A549 (cell line): ENCODE results near the gene MPHOSPH9. TPM values are rescaled to one million over a fixed set of nuclear protein-coding genes. Genes with fewer than 3 reads are reported as not detected.

Experiments used
- ATAC-seq, 2 experiments: fragments of 200-7000 bp in 1 of 2; fragments of >200 bp in 1 of 2; cut with Nextera tagmentation in 1 of 2; cut with Tn5 transposase in 1 of 2; 3 replicates each; pipeline versions ENCODE4 v1.8.0 to v1.9.1; 2018 to 2020; ENCODE audit warnings: mild to moderate bottlenecking in 1 of 2, moderate library complexity in 1 of 2
- CTCF ChIA-PET: fragments of 300-600 bp; sonication (Branson Sonifier 250); formaldehyde crosslinking; extraction: SDS; loops from one replicate; lab custom pipeline; 2021; ENCODE audit warnings: antibody characterized with exemption, inconsistent platforms; lab: Yijun Ruan, JAX
- POLR2A ChIA-PET: fragments of 350-600 bp; formaldehyde crosslinking; extraction: SDS; loops from one replicate; lab custom pipeline; 2021; ENCODE audit warnings: antibody characterized with exemption, inconsistent platforms; lab: Yijun Ruan, JAX
- DNase-seq, 2 experiments: peaks; one replicate each; pipeline versions ENCODE4 v3.0.0 to v3.0.0-alpha.2; 2011 to 2016; ENCODE audit warnings: low read depth in 1 of 2, low spot score in 1 of 2
- FAIRE-seq: peaks from 2 replicates; lab custom pipeline; 2011; peaks lifted over from hg19 to GRCh38; lab: Jason Lieb, UNC
- H3K27ac ChIP-seq, 2 experiments: fragments of >200 bp; sonication (Bioruptor Twin); formaldehyde crosslinking; 3 replicates each; pipeline ENCODE4 v1.5.1; 2016 to 2017
- H3K4me1 ChIP-seq: fragments of >200 bp; sonication (Bioruptor Twin); formaldehyde crosslinking; 3 replicates; pipeline ENCODE4 v1.6.1; 2016
- H3K4me2 ChIP-seq: fragments of >200 bp; sonication (Bioruptor Twin); formaldehyde crosslinking; 3 replicates; pipeline ENCODE4 v1.6.1; 2016
- H3K4me3 ChIP-seq: fragments of >200 bp; sonication (Bioruptor Twin); formaldehyde crosslinking; 3 replicates; pipeline ENCODE4 v1.5.1; 2016
- H3K9me3 ChIP-seq: fragments of >200 bp; sonication (Bioruptor Twin); formaldehyde crosslinking; 3 replicates; pipeline ENCODE4 v1.6.1; 2016
- BHLHE40 ChIP-seq: IDR thresholded peaks from 2 replicates; pipeline ENCODE4 v1.6.1; 2012; ENCODE audit warnings: low read depth, low read length, inconsistent platforms
- CBX2 ChIP-seq: fragments of 200-600 bp; sonication (generic); IDR thresholded peaks from 2 replicates; pipeline ENCODE4 v1.6.1; 2016; ENCODE audit warnings: low read depth, mild to moderate bottlenecking, borderline replicate concordance
- GATA3 ChIP-seq: IDR thresholded peaks from 2 replicates; pipeline ENCODE4 v1.6.1; 2012; ENCODE audit warnings: borderline replicate concordance
- HDAC2 ChIP-seq: fragments of 200-600 bp; sonication (generic); IDR thresholded peaks from 2 replicates; pipeline ENCODE4 v1.6.1; 2016
- HEYL ChIP-seq: fragments of 250-450 bp; sonication (Bioruptor Pico); IDR thresholded peaks from 2 replicates; pipeline ENCODE4 v1.8.0; 2021; ENCODE audit warnings: mild to moderate bottlenecking, moderate library complexity
- HMGXB4 ChIP-seq: fragments of 250-450 bp; sonication (Bioruptor Pico); IDR thresholded peaks from 2 replicates; pipeline ENCODE4 v1.5.0; 2021; ENCODE audit warnings: mild to moderate bottlenecking, moderate library complexity, borderline replicate concordance
- HOXB13 ChIP-seq: fragments of 250-450 bp; sonication (Bioruptor Pico); IDR thresholded peaks from 2 replicates; pipeline ENCODE4 v1.5.0; 2020; ENCODE audit warnings: low read depth, mild to moderate bottlenecking, moderate library complexity
- JUN ChIP-seq, 2 experiments: fragments of >200 bp; sonication (Bioruptor Twin); formaldehyde crosslinking; IDR thresholded peaks; 2 replicates in 1 of 2; 3 replicates in 1 of 2; pipeline ENCODE4 v1.6.1; 2016 to 2017
- KDM5A ChIP-seq: fragments of 200-600 bp; sonication (generic); IDR thresholded peaks from 2 replicates; pipeline ENCODE4 v1.6.1; 2016; ENCODE audit warnings: antibody characterized with exemption, mild to moderate bottlenecking
- MAFK ChIP-seq: fragments of 450-650 bp; IDR thresholded peaks from 2 replicates; pipeline ENCODE4 v1.6.1; 2014; ENCODE audit not compliant: partially characterized antibody
- MAZ ChIP-seq: fragments of 150-350 bp; IDR thresholded peaks from 2 replicates; pipeline ENCODE4 v1.6.1; 2014; ENCODE audit warnings: antibody characterized with exemption, low read depth, low read length, borderline replicate concordance
- RAD21 ChIP-seq, 2 experiments: fragments of >200 bp in 1 of 2; sonication (Bioruptor Twin) in 1 of 2; formaldehyde crosslinking in 1 of 2; IDR thresholded peaks in 1 of 2; conservative IDR thresholded peaks in 1 of 2; 2 replicates in 1 of 2; 3 replicates in 1 of 2; pipeline ENCODE4 v1.6.1; 2012 to 2018; ENCODE audit warnings: inconsistent platforms in 1 of 2
- RARB ChIP-seq: fragments of 250-450 bp; sonication (Bioruptor Pico); IDR thresholded peaks from 2 replicates; pipeline ENCODE4 v1.8.0; 2021; ENCODE audit warnings: mild to moderate bottlenecking, moderate library complexity
- RCOR1 ChIP-seq: fragments of 150-350 bp; IDR thresholded peaks from 2 replicates; pipeline ENCODE4 v1.6.1; 2014; ENCODE audit warnings: antibody characterized with exemption, low read length, low read depth
- TP53 ChIP-seq: fragments of 250-450 bp; sonication (Bioruptor Pico); IDR thresholded peaks from 2 replicates; pipeline ENCODE4 v1.5.0; 2021; ENCODE audit warnings: mild to moderate bottlenecking, moderate library complexity
- USF2 ChIP-seq: fragments of 450-650 bp; IDR thresholded peaks from 2 replicates; pipeline ENCODE4 v1.6.1; 2014; ENCODE audit warnings: antibody characterized with exemption
- WGBS: methylation state at CpG from one replicate; pipeline ENCODE4 v1.1.6; 2017; ENCODE audit errors: missing lambda C conversion rate; 5-methylcytosine and 5-hydroxymethylcytosine counted together
- polyA plus RNA-seq, 4 experiments: library from polyadenylated mRNA; depleted of rRNA in 3 of 4; stranded (reverse); fragments of >200 nt; fragmentation: RNase III in 1 of 4; extraction: RNeasy Plus Mini Kit Qiagen cat#74134 plus additional on column Dnase treatment in 1 of 4; gene quantifications; 2 replicates in 3 of 4; 3 replicates in 1 of 4; pipeline ENCODE4 v1.2.3, GENCODE V29; 2011 to 2017
- TF ChIP-seq, protein P1 (sequence below): fragments of 200-600 bp; sonication (generic); IDR thresholded peaks from 2 replicates; pipeline ENCODE4 v1.6.1; 2016; ENCODE audit warnings: antibody characterized with exemption, mild to moderate bottlenecking, moderate library complexity
- TF ChIP-seq, protein P2 (sequence below): fragments of >200 bp; sonication (Bioruptor Twin); formaldehyde crosslinking; IDR thresholded peaks from 2 replicates; pipeline ENCODE4 v1.6.1; 2016

Gene MPHOSPH9
- polyA plus RNA-seq, 2 of the 4 experiments (the other 2 are of a cell fraction), result 31.0 to 74.9 TPM

DNA sequence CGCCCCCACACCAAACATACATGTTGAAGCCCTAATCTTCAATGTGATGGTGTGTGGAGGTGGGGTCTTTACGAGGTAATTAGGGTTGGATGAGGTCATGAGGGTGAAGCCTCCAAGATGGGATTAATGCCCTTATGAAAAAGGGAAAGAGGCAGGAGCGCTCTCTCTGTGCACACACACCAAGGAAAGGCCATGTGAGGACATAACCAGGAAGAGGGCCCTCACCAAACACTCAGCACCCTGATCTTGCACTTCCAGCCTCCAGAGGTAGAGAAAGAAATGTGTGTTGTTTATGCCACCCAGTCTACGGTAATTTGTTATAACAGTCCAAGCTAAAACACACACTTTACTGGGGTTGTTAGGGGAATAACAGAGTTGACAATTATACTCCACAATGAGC, 67.4 kb downstream of the MPHOSPH9 start:
- peaks cover 31% of the 10 kb centered on the region for H3K4me1 ChIP-seq
- H3K4me3 ChIP-seq, result no peak overlapping the region
- ATAC-seq, result peak in 1 of 2 experiments; percentile 22; a peak in 1 of 6 replicates
- no peaks in the 10 kb centered on the region for H3K9me3 ChIP-seq
- FAIRE-seq, result no peak
- H3K27ac ChIP-seq, result peak overlapping the region; percentile 4 to 42; a peak in 2 of 6 replicates
- no peak for TF ChIP-seq CBX2
- no peak for TF ChIP-seq RARB
- no peak for TF ChIP-seq HMGXB4 (CRISPR knock-in tag)
- TF ChIP-seq, protein P1, sequence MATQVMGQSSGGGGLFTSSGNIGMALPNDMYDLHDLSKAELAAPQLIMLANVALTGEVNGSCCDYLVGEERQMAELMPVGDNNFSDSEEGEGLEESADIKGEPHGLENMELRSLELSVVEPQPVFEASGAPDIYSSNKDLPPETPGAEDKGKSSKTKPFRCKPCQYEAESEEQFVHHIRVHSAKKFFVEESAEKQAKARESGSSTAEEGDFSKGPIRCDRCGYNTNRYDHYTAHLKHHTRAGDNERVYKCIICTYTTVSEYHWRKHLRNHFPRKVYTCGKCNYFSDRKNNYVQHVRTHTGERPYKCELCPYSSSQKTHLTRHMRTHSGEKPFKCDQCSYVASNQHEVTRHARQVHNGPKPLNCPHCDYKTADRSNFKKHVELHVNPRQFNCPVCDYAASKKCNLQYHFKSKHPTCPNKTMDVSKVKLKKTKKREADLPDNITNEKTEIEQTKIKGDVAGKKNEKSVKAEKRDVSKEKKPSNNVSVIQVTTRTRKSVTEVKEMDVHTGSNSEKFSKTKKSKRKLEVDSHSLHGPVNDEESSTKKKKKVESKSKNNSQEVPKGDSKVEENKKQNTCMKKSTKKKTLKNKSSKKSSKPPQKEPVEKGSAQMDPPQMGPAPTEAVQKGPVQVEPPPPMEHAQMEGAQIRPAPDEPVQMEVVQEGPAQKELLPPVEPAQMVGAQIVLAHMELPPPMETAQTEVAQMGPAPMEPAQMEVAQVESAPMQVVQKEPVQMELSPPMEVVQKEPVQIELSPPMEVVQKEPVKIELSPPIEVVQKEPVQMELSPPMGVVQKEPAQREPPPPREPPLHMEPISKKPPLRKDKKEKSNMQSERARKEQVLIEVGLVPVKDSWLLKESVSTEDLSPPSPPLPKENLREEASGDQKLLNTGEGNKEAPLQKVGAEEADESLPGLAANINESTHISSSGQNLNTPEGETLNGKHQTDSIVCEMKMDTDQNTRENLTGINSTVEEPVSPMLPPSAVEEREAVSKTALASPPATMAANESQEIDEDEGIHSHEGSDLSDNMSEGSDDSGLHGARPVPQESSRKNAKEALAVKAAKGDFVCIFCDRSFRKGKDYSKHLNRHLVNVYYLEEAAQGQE, result no peak
- TF ChIP-seq RCOR1, result no peak
- no peak for TF ChIP-seq USF2
- TF ChIP-seq MAFK, result no peak
- TF ChIP-seq HOXB13 (CRISPR knock-in tag), result no peak
- TF ChIP-seq HEYL (CRISPR knock-in tag), result no peak
- TF ChIP-seq GATA3, result no peak
- no peak for TF ChIP-seq RAD21 (conservative IDR thresholded peaks at IDR 0.05 in 1 of 2, IDR thresholded peaks at IDR 0.05 in 1 of 2)
- TF ChIP-seq JUN (IDR thresholded peaks at IDR 0.05), result no peak
- no peak for TF ChIP-seq TP53 (CRISPR knock-in tag)
- TF ChIP-seq BHLHE40, result no peak
- TF ChIP-seq HDAC2, result no peak
- TF ChIP-seq MAZ, result no peak
- no peak for TF ChIP-seq KDM5A
- ChIA-PET POLR2A (no interaction called here), CTCF (interaction anchor here (0.6 to 5.6 kb wide), 4 partner anchors 10 to 590 kb away, joined by 4 to 20 read pairs (median 5); no protein-coding TSS in a partner anchor)
- 87% methylated on average over 4 of the region's 4 CpGs for WGBS
- DNase-seq, result no peak
- peak overlapping the region; percentile 40; the same call in 2 of the 3 replicates for H3K4me2 ChIP-seq

- TF ChIP-seq, protein P2, sequence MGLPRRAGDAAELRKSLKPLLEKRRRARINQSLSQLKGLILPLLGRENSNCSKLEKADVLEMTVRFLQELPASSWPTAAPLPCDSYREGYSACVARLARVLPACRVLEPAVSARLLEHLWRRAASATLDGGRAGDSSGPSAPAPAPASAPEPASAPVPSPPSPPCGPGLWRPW, result no peak
- peak; percentile 38 for TF ChIP-seq MAFK
- 70% methylated on average over 9 of the region's 9 CpGs for WGBS
Observed at GRCh38 chr12:123164710-123165261, 68.2 kb downstream of the MPHOSPH9 start.

More at GRCh38 chr12:123164710-123165261, 68.2 kb downstream of the MPHOSPH9 start:
- Histone ChIP-seq H3K27ac (peak overlapping the region; percentile 53 to 69; a peak in 4 of 6 replicates), H3K9me3 (no peaks in the 10 kb centered on the region), H3K4me1 (peaks cover 38% of the 10 kb centered on the region), H3K4me3 (no peak overlapping the region), H3K4me2 (peak overlapping the region; percentile 40)
- CTCF ChIA-PET, result interaction anchor here (1.5 to 5.6 kb wide), 2 partner anchors 9 to 122 kb away, joined by 5 to 20 read pairs; no protein-coding TSS in a partner anchor
- DNase-seq (no peak), FAIRE-seq (no peak), ATAC-seq (no peak; a peak in 1 of 6 replicates)
- POLR2A ChIA-PET, result no interaction called here
